Measurements from ENCODE around the gene MDN1.

The MDN1 gene

GRCh38 chr6:89599727-89600126 is 219.9 kb downstream of the MDN1 start:
- ATAC-seq (ENCODE audit: insufficient read depth, low read depth) (no peak), DNase-seq (no peak)
- TF ChIP-seq CTCF (IDR thresholded peaks at IDR 0.05; ENCODE audit: borderline replicate concordance, extremely low read depth, low read length, poor library complexity, severe bottlenecking): no peak
- no peak for TF ChIP-seq EZH2 (IDR thresholded peaks at IDR 0.05; ENCODE audit: borderline replicate concordance, low read depth, low read length, severe bottlenecking)
- Histone ChIP-seq H4K20me1 (ENCODE audit: insufficient read depth, low read length) (no peaks in the 10 kb centered on the region), H3K27me3 (ENCODE audit: insufficient read depth, low read length, poor library complexity) (no peaks in the 10 kb centered on the region), H3K4me2 (ENCODE audit: insufficient read depth, low read length) (no peak overlapping the region), H3K4me3 (ENCODE audit: low read depth in 1 of 2, low read length in 2 of 2) (no peak overlapping the region), H3K36me3 (ENCODE audit: insufficient read depth, low read length) (no peaks in the 10 kb centered on the region), H3K79me2 (ENCODE audit: insufficient read depth, low read length) (no peaks in the 10 kb centered on the region), H3K9ac (ENCODE audit: low read depth, low read length) (no peak overlapping the region), H3K27ac (ENCODE audit: low read length) (no peak overlapping the region), H2AFZ (ENCODE audit: low read depth, low read length) (no peak overlapping the region), H3K9me3 (ENCODE audit: insufficient read depth, low read length, severe bottlenecking) (no peaks in the 10 kb centered on the region), H3K4me1 (ENCODE audit: insufficient read depth, low read length) (peaks cover 5% of the 10 kb centered on the region; the same call in 1 of the 2 replicates)

GRCh38 chr6:89597988-89598387 is 221.6 kb downstream of the MDN1 start:
- no peak overlapping the region for H3K9ac ChIP-seq (ENCODE audit: low read depth, low read length)
- TF ChIP-seq EZH2 (IDR thresholded peaks at IDR 0.05; ENCODE audit: borderline replicate concordance, low read depth, low read length, severe bottlenecking): no peak
- peak; percentile 35 for TF ChIP-seq CTCF (IDR thresholded peaks at IDR 0.05; ENCODE audit: borderline replicate concordance, extremely low read depth, low read length, poor library complexity, severe bottlenecking)
- H3K4me3 ChIP-seq (ENCODE audit: low read depth in 1 of 2, low read length in 2 of 2): no peak overlapping the region
- no peaks in the 10 kb centered on the region for H3K79me2 ChIP-seq (ENCODE audit: insufficient read depth, low read length)
- H4K20me1 ChIP-seq (ENCODE audit: insufficient read depth, low read length): no peaks in the 10 kb centered on the region
- DNase-seq (no peak), ATAC-seq (ENCODE audit: insufficient read depth, low read depth) (peak; percentile 33; the same call in 2 of the 3 replicates)
- H3K9me3 ChIP-seq (ENCODE audit: insufficient read depth, low read length, severe bottlenecking): no peaks in the 10 kb centered on the region
- no peak overlapping the region for H3K4me2 ChIP-seq (ENCODE audit: insufficient read depth, low read length)
- no peak overlapping the region for H3K27ac ChIP-seq (ENCODE audit: low read length)
- H2AFZ ChIP-seq (ENCODE audit: low read depth, low read length): no peak overlapping the region
- peaks cover 5% of the 10 kb centered on the region; the same call in 1 of the 2 replicates for H3K4me1 ChIP-seq (ENCODE audit: insufficient read depth, low read length)
- no peaks in the 10 kb centered on the region for H3K27me3 ChIP-seq (ENCODE audit: insufficient read depth, low read length, poor library complexity)
- no peaks in the 10 kb centered on the region for H3K36me3 ChIP-seq (ENCODE audit: insufficient read depth, low read length)

- Histone ChIP-seq H3K79me2 (ENCODE audit: insufficient read depth, low read length) (no peaks in the 10 kb centered on the region), H3K4me1 (ENCODE audit: insufficient read depth, low read length) (peaks cover 5% of the 10 kb centered on the region; the same call in 1 of the 2 replicates), H3K4me3 (ENCODE audit: low read depth in 1 of 2, low read length in 2 of 2) (no peak overlapping the region), H3K9ac (ENCODE audit: low read depth, low read length) (no peak overlapping the region), H2AFZ (ENCODE audit: low read depth, low read length) (no peak overlapping the region), H3K4me2 (ENCODE audit: insufficient read depth, low read length) (no peak overlapping the region), H3K27ac (ENCODE audit: low read length) (no peak overlapping the region), H3K27me3 (ENCODE audit: insufficient read depth, low read length, poor library complexity) (no peaks in the 10 kb centered on the region), H3K36me3 (ENCODE audit: insufficient read depth, low read length) (no peaks in the 10 kb centered on the region), H3K9me3 (ENCODE audit: insufficient read depth, low read length, severe bottlenecking) (no peaks in the 10 kb centered on the region), H4K20me1 (ENCODE audit: insufficient read depth, low read length) (no peaks in the 10 kb centered on the region)
- ATAC-seq (ENCODE audit: insufficient read depth, low read depth) (no peak), DNase-seq (no peak)
- TF ChIP-seq EZH2 (IDR thresholded peaks at IDR 0.05; ENCODE audit: borderline replicate concordance, low read depth, low read length, severe bottlenecking) (no peak), CTCF (IDR thresholded peaks at IDR 0.05; ENCODE audit: borderline replicate concordance, extremely low read depth, low read length, poor library complexity, severe bottlenecking) (no peak)
These were observed 222.2 kb downstream of the MDN1 start for GRCh38 chr6:89597372-89597771.

GRCh38 chr6:89596484-89596883 is 223.1 kb downstream of the MDN1 start:
- Histone ChIP-seq H4K20me1 (ENCODE audit: insufficient read depth, low read length) (no peaks in the 10 kb centered on the region), H2AFZ (ENCODE audit: low read depth, low read length) (no peak overlapping the region), H3K27me3 (ENCODE audit: insufficient read depth, low read length, poor library complexity) (no peaks in the 10 kb centered on the region), H3K27ac (ENCODE audit: low read length) (no peak overlapping the region), H3K36me3 (ENCODE audit: insufficient read depth, low read length) (no peaks in the 10 kb centered on the region), H3K9me3 (ENCODE audit: insufficient read depth, low read length, severe bottlenecking) (no peaks in the 10 kb centered on the region), H3K4me2 (ENCODE audit: insufficient read depth, low read length) (no peak overlapping the region), H3K4me3 (ENCODE audit: low read depth in 1 of 2, low read length in 2 of 2) (no peak overlapping the region), H3K9ac (ENCODE audit: low read depth, low read length) (no peak overlapping the region), H3K79me2 (ENCODE audit: insufficient read depth, low read length) (no peaks in the 10 kb centered on the region), H3K4me1 (ENCODE audit: insufficient read depth, low read length) (peaks cover 5% of the 10 kb centered on the region; the same call in 1 of the 2 replicates)
- DNase-seq: no peak
- no peak for ATAC-seq (ENCODE audit: insufficient read depth, low read depth)
- TF ChIP-seq EZH2 (IDR thresholded peaks at IDR 0.05; ENCODE audit: borderline replicate concordance, low read depth, low read length, severe bottlenecking) (no peak), CTCF (IDR thresholded peaks at IDR 0.05; ENCODE audit: borderline replicate concordance, extremely low read depth, low read length, poor library complexity, severe bottlenecking) (no peak)

Measured in DND-41 (cell line).